Activated naive CD4-positive, alpha-beta T cell treated with Interleukin-2 at 50 U/mL for 16 hours (primary cell): Measurements from ENCODE around the gene ZNF292.
"Not testable (repeated sequence)": the region's sequence is repeated elsewhere in the genome, so short reads cannot be mapped to it uniquely, and the experiment has no call there.

ENCODE experiments used
- DNase-seq: peaks from one replicate; pipeline ENCODE4 v3.0.0-alpha.2; 2020

ZNF292 gene

DNA sequence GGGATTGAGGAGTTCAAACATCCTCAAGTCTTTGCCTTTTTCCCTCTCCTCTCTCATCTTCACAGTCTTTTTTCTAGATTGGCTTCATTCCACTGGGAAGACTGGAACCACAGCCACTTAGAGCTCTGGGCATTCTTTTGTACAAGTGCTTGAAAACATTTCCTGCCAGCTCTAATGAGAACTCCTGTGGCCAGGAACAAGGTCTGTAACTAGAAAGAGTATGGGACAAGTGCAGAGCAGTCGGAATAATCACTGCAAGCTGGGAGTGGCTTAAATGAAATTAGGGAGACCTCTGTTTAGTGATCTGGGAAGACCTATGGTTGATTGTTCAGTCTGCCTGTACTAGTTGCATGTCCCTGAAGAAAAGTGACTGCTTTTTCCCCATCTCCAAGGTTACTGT lies 126.1 kb downstream of the ZNF292 start:
- no peak for DNase-seq

- no peak for DNase-seq
Observed at GRCh38 chr6:87282743-87283142, 127.4 kb downstream of the ZNF292 start.

- no peak for DNase-seq
Observed at GRCh38 chr6:87283461-87283860, 128.1 kb downstream of the ZNF292 start.

DNA sequence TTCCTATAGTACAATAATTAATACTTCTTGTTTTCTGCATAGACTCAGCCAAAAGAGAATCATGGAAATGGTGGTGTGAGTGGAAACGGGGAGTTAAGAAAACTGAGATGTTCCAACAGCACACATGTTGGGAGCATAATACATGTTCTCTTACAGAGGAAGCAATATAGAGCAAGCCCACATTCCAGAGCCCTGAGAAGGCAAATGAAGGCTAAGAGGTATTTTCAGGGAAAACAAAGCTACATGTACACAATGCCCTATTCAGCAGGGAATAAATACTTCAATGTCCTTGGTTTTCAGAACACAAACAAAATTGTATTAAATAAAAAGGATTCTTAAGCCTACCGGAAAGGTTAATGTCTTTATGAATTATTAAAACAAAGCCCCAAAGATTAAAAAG lies 131.9 kb downstream of the ZNF292 start:
- DNase-seq = no peak

DNA sequence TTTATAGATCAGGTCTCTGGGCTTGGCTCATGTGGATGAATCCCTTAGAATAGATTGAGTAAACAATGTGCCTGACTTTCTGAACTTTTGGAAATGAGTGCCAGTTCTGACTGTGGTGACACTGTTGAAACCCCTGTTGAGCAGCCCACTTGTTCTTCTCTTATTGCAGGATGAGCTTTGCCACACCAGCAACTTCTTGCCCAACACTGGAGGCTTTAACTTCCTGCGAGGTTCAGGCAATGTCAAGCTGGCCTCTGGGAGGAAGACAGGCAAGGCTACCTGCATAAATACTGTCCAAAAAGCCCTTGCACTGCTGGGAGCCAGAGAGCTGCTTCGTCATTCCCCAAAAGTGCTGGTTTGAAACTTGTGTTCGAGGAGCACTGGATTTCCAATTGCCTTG lies 134.2 kb downstream of the ZNF292 start:
- DNase-seq = no peak

GRCh38 chr6:87291883-87292282 lies 136.5 kb downstream of the ZNF292 start:
- DNase-seq = no peak

DNA sequence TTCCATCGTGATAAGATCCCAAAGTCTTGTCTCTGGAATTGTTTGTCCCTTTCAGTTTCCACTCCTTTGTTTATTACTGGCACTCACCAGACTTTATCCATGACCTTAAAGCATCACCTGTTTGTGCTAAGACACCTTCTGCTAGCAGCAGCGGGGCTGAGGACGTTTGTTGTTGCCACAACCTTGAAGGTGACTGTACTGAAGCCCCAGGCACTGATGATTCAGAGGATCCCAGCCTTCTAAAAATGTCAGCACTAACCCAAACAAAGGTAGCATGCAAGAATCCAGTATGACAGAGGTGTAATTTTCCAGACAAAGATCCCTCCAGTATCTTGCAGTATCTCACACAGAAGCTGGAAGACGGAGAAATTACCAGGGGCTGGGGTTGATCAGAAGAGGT lies 138.2 kb downstream of the ZNF292 start:
- DNase-seq = no peak

DNA sequence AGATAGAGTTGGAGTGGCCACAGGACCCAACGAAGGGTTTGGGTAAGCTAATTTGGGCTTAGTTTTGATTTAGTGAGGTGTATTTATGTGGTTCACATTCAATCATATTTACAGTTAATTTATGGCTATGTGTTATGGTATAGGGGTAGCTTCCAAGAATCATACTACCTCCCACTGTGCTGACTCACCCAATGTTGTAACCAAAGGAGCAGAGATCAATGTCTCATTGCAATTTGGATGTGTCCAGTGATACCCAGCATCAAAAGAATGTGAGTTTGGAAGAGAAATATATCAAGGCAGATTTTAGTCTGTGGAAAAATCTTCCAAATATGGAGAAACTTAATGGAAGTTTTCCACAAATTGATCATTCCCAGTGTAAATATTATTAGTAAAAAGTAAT lies 141.8 kb downstream of the ZNF292 start:
- no peak for DNase-seq

DNA sequence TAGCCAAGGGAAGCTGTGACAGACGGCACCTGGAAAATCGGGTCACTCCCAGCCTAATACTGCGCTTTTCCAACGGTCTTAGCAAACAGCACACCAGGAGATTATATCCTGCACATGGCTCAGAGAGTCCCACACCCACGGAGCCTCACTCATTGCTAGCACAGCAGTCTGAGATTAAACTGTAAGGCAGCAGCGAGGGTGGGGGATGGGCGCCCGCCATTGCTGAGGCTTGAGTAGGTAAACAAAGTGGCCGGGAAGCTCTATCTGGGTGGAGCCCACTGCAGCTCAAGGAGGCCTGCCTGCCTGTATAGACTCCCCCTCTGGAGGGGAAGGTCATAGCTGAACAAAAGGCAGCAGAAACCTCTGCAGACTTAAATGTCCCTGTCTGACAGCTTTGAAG lies 145.9 kb downstream of the ZNF292 start:
- not testable (repeated sequence) for DNase-seq

- DNase-seq = no peak
Observed at GRCh38 chr6:87308970-87309369, 153.6 kb downstream of the ZNF292 start.

DNA sequence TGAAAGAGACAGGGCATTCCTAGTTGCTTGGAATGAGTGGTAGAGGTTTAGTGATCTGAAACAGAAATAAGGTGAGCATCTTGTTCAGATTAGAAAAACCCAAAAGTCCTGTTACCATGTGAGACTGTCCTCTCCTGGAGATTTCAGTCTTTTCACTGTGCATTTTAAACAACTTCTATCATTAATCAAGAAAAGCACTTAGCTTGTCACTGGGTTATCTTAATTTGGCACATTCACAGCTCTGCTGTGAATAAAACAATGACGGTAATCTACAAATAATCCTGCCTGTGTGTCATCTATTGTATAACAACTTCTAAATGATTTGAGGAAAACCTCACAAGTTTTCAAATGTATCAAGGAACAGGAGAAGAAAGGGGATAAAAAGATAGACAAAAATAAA lies 157.5 kb downstream of the ZNF292 start:
- DNase-seq = no peak
